Immature natural killer cell (primary cell): ENCODE results near the gene PTPRB. TPM values are rescaled to one million over a fixed set of nuclear protein-coding genes. Genes with fewer than 3 reads are reported as not detected.

Source experiments
- DNase-seq, 3 donors: peaks; one replicate each; pipeline ENCODE4 v3.0.0; 2022; ENCODE audit warnings: mixed read lengths in 1 of 3
- H3K27ac Mint-ChIP-seq, 6 donors: one replicate each; pipeline ENCODE4 v1.8.0; 2020; ENCODE audit warnings: mixed read lengths in 6 of 6, mild to moderate bottlenecking in 5 of 6, inconsistent platforms in 4 of 6, moderate library complexity in 3 of 6
- H3K27me3 Mint-ChIP-seq, 3 donors: one replicate each; pipeline ENCODE4 v1.8.0; 2020 to 2021; ENCODE audit warnings: low read depth in 3 of 3, mild to moderate bottlenecking in 3 of 3, mixed read lengths in 3 of 3, moderate library complexity in 3 of 3, inconsistent platforms in 1 of 3
- H3K36me3 Mint-ChIP-seq, 3 donors: one replicate each; pipeline ENCODE4 v1.8.0; 2020; ENCODE audit warnings: mixed read lengths in 3 of 3, inconsistent platforms in 2 of 3, mild to moderate bottlenecking in 2 of 3
- H3K4me1 Mint-ChIP-seq, 2 donors: one replicate each; pipeline ENCODE4 v1.8.0; 2020; ENCODE audit warnings: inconsistent platforms in 2 of 2, mild to moderate bottlenecking in 2 of 2, mixed read lengths in 2 of 2, moderate library complexity in 1 of 2
- H3K4me3 Mint-ChIP-seq, 5 donors: one replicate each; pipeline ENCODE4 v1.8.0; 2020; ENCODE audit warnings: mild to moderate bottlenecking in 5 of 5, mixed read lengths in 5 of 5, inconsistent platforms in 3 of 5, moderate library complexity in 3 of 5
- H3K9me3 Mint-ChIP-seq, 6 donors: one replicate each; pipeline ENCODE4 v1.8.0; 2020; ENCODE audit warnings: mild to moderate bottlenecking in 6 of 6, mixed read lengths in 6 of 6, inconsistent platforms in 4 of 6, moderate library complexity in 3 of 6
- polyA plus RNA-seq, 3 donors: library from polyadenylated mRNA; unstranded; fragments of 300-500 nt; fragmentation: Illumina TruSeq; gene quantifications; one replicate each; pipeline ENCODE4 v1.2.3, GENCODE V29; 2021

PTPRB gene
- polyA plus RNA-seq, 3 donors from 2014 or later, result 1.2 to 1.8 (median 1.5) TPM

GRCh38 chr12:70635755-70636154, 1.5 kb downstream of the PTPRB start:
- DNase-seq, result no peak
- no peak overlapping the region for H3K27ac Mint-ChIP-seq
- H3K4me3 Mint-ChIP-seq, result no peak overlapping the region
- peaks cover 0 to 20% (median 8%) of the 10 kb centered on the region in 3 donors for H3K36me3 Mint-ChIP-seq
- peaks cover 0 to 4% (median 0%) of the 10 kb centered on the region in 3 donors for H3K27me3 Mint-ChIP-seq
- peaks cover 0 to 14% of the 10 kb centered on the region in 2 donors for H3K4me1 Mint-ChIP-seq
- no peaks in the 10 kb centered on the region for H3K9me3 Mint-ChIP-seq

- H3K4me1 Mint-ChIP-seq, result no peaks in the 10 kb centered on the region
- H3K27ac Mint-ChIP-seq, result no peak overlapping the region
- DNase-seq, result no peak
- no peak overlapping the region for H3K4me3 Mint-ChIP-seq
- peaks cover 0 to 6% (median 3%) of the 10 kb centered on the region in 3 donors for H3K36me3 Mint-ChIP-seq
- peaks cover 0 to 4% (median 4%) of the 10 kb centered on the region in 3 donors for H3K27me3 Mint-ChIP-seq
- no peaks in the 10 kb centered on the region for H3K9me3 Mint-ChIP-seq
Measured at GRCh38 chr12:70628701-70629480, 8.3 kb downstream of the PTPRB start.

- no peak for DNase-seq
- Mint-ChIP-seq H3K4me3 (no peak overlapping the region), H3K36me3 (peaks cover 0 to 6% (median 3%) of the 10 kb centered on the region in 3 donors), H3K9me3 (no peaks in the 10 kb centered on the region), H3K27me3 (peaks cover 0 to 4% (median 4%) of the 10 kb centered on the region in 3 donors), H3K27ac (no peak overlapping the region), H3K4me1 (no peaks in the 10 kb centered on the region)
Measured at GRCh38 chr12:70627677-70628076, 9.6 kb downstream of the PTPRB start.

- no peaks in the 10 kb centered on the region for H3K9me3 Mint-ChIP-seq
- DNase-seq, result no peak
- peaks cover 0 to 4% (median 4%) of the 10 kb centered on the region in 3 donors for H3K27me3 Mint-ChIP-seq
- H3K27ac Mint-ChIP-seq, result no peak overlapping the region
- no peak overlapping the region for H3K4me3 Mint-ChIP-seq
- H3K36me3 Mint-ChIP-seq, result peaks cover 0 to 3% (median 0%) of the 10 kb centered on the region in 3 donors
- no peaks in the 10 kb centered on the region for H3K4me1 Mint-ChIP-seq
Measured at GRCh38 chr12:70626180-70626579, 11.0 kb downstream of the PTPRB start.

DNA sequence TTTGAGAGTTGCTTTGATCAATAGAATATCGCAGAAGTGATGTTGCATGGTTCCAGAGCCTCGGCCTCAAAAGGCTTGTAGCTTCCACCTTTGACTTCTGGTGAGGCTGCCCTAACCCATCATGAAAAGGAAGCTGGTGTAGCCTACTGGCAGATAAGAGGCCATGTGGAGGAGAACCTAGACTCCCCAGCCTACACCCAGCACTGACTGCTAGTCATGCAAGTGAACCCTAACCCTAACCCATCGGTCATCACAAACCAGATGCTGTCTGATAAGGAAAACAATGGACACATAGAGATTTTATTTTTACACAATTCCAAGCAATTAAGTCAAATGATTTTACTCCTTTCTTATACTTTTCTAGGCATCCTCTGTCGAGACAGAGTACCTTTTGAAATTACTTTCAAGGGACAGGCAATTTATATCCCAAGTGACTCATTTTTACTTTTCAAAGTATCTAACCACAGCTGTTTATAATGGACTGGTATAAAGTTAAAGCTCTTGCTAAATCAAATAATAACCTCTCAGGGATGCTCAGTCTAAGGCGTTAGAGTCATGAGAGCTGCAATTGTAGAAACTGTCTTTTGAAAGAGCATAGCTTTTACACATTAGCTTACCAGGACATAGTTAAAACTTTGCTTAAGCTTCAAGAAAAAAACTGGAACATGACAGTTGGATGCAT, 17.6 kb downstream of the PTPRB start:
- Mint-ChIP-seq H3K9me3 (no peaks in the 10 kb centered on the region), H3K4me1 (no peaks in the 10 kb centered on the region), H3K36me3 (peaks cover 0 to 6% (median 0%) of the 10 kb centered on the region in 3 donors), H3K27me3 (peaks cover 0 to 7% (median 2%) of the 10 kb centered on the region in 3 donors), H3K4me3 (no peak overlapping the region), H3K27ac (no peak overlapping the region)
- DNase-seq, result no peak

DNA sequence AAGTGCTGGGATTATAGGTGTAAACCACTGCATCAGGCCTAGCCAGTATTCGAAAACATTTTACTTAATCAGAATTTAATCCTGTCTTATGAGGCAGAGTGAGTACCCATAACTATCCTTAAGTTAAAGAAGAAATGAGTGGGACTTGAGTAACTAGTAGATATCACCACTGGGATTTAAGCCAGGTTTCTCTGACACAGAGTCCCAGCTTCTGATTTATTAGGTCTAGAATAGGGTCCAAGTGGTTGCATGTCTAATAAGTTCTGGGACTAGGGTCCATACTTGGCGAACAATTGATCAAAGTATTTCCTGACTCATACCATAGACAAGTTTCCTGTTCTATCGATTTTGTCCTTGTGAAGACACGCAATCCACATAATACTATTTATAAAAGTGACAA, 18.9 kb downstream of the PTPRB start:
- peaks cover 0 to 3% (median 0%) of the 10 kb centered on the region in 3 donors for H3K27me3 Mint-ChIP-seq
- H3K4me1 Mint-ChIP-seq, result no peaks in the 10 kb centered on the region
- no peak for DNase-seq
- peaks cover 0 to 6% (median 0%) of the 10 kb centered on the region in 3 donors for H3K36me3 Mint-ChIP-seq
- no peak overlapping the region for H3K4me3 Mint-ChIP-seq
- no peaks in the 10 kb centered on the region for H3K9me3 Mint-ChIP-seq
- H3K27ac Mint-ChIP-seq, result no peak overlapping the region

GRCh38 chr12:70617450-70617849, 19.8 kb downstream of the PTPRB start:
- no peak overlapping the region for H3K4me3 Mint-ChIP-seq
- H3K27me3 Mint-ChIP-seq, result peaks cover 0 to 3% (median 2%) of the 10 kb centered on the region in 3 donors
- DNase-seq, result no peak
- no peaks in the 10 kb centered on the region for H3K9me3 Mint-ChIP-seq
- H3K4me1 Mint-ChIP-seq, result no peaks in the 10 kb centered on the region
- H3K36me3 Mint-ChIP-seq, result peaks cover 0 to 6% (median 0%) of the 10 kb centered on the region in 3 donors
- no peak overlapping the region for H3K27ac Mint-ChIP-seq

DNA sequence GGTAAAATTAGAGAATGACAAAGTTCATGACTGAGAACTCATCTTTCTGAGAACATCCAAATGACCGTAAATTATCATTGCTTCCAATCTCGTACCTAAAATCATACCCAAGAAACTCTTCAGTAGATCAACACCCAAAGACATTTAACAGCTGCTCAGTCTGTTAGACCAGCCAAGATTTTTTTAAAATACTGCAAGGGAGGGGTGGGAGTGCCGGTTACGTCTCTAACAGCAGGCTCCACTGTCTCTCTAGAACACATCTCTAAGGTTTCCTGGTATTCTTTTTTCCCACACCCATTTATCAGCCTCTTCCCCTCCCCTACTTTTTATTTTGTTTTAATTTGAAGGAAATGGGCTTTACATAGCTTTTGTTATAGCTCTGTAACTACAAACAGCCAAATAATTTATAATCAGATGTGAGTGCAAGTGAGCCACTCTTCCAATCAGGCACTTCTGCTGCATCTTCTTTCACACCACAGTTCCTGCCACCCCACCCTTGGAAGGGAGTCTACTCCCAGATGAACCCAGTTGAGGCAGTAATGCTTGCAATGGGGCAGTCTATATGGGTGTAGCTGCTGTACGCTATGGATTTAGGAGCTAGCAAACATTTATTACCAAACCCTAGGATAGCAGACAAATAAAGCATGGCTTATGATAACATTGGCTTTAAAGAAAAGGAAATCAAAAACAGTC, 21.9 kb downstream of the PTPRB start:
- no peak overlapping the region for H3K4me3 Mint-ChIP-seq
- DNase-seq, result no peak
- H3K27me3 Mint-ChIP-seq, result peaks cover 0 to 7% (median 2%) of the 10 kb centered on the region in 3 donors
- peaks cover 3 to 5% of the 10 kb centered on the region in 2 donors for H3K4me1 Mint-ChIP-seq
- H3K36me3 Mint-ChIP-seq, result peaks cover 0 to 6% (median 0%) of the 10 kb centered on the region in 3 donors
- H3K9me3 Mint-ChIP-seq, result no peaks in the 10 kb centered on the region
- H3K27ac Mint-ChIP-seq, result no peak overlapping the region

- Mint-ChIP-seq H3K36me3 (peaks cover 0 to 4% (median 0%) of the 10 kb centered on the region in 3 donors), H3K9me3 (peaks cover 0 to 3% (median 0%) of the 10 kb centered on the region in 6 donors), H3K4me3 (peak overlapping the region; percentile 81 to 91 (median 89)), H3K27ac (peak overlapping the region; percentile 40 to 84 (median 60)), H3K27me3 (peaks cover 2 to 6% (median 5%) of the 10 kb centered on the region in 3 donors), H3K4me1 (peaks cover 39 to 45% of the 10 kb centered on the region in 2 donors)
- DNase-seq, result peak; percentile 38 to 49 (median 47)
Measured at GRCh38 chr12:70609739-70610491, 27.3 kb downstream of the PTPRB start.

DNA sequence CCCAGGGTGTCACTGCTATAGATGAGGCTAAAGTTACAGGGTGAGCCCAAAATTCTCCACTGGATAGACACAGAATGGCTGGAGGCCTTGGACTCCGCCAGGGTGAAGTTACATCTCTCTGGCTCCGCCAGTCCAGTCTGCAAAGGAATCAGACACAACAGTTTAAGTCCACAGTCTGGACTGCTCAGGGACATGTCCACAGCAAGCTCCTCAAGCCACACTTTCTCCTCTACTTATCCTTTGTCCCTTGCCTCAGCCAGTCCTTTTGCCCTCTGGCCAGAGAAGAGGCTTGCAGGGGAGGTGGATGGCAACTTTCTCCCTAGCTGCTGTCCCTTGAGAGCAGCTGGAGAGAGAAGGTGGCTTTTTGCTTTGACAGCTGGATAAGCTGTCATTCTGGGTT, 28.0 kb downstream of the PTPRB start:
- peak overlapping the region in 4 of 6 donors; percentile 24 to 50 (median 47) for H3K27ac Mint-ChIP-seq
- H3K4me1 Mint-ChIP-seq, result peaks cover 39 to 45% of the 10 kb centered on the region in 2 donors
- H3K36me3 Mint-ChIP-seq, result peaks cover 0 to 4% (median 0%) of the 10 kb centered on the region in 3 donors
- no peak for DNase-seq
- H3K27me3 Mint-ChIP-seq, result peaks cover 2 to 6% (median 5%) of the 10 kb centered on the region in 3 donors
- H3K9me3 Mint-ChIP-seq, result peaks cover 0 to 3% (median 0%) of the 10 kb centered on the region in 6 donors
- H3K4me3 Mint-ChIP-seq, result peak overlapping the region; percentile 81 to 89 (median 88)

DNA sequence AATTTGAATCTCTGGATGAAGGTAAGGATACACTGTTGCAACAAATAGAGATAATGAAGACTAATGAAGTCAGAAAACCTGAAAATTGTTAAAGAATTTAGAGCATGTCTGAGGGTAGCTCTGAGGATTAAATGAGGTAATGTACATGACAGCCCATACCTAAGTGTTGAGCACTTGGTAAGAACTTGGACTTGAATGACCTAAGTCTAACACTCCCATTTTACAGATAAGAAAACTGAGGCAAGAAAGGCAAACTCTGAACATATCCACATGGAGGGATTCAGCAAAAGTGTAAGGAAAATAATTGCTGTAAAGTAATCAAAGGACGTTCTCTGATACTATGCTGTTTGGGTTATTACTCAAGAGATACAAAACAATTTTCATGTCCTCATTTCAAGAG, 29.0 kb downstream of the PTPRB start:
- peaks cover 0 to 4% (median 0%) of the 10 kb centered on the region in 3 donors for H3K36me3 Mint-ChIP-seq
- H3K9me3 Mint-ChIP-seq, result peaks cover 0 to 3% (median 0%) of the 10 kb centered on the region in 6 donors
- H3K27me3 Mint-ChIP-seq, result peaks cover 1 to 6% (median 5%) of the 10 kb centered on the region in 3 donors
- H3K4me3 Mint-ChIP-seq, result peak overlapping the region; percentile 23 to 89 (median 81)
- no peak for DNase-seq
- peaks cover 39 to 45% of the 10 kb centered on the region in 2 donors for H3K4me1 Mint-ChIP-seq
- H3K27ac Mint-ChIP-seq, result no peak overlapping the region

GRCh38 chr12:70607107-70607506, 30.1 kb downstream of the PTPRB start:
- H3K4me3 Mint-ChIP-seq, result peak overlapping the region in 2 of 5 donors; percentile 11 to 14
- DNase-seq, result no peak
- peaks cover 0 to 4% (median 0%) of the 10 kb centered on the region in 3 donors for H3K36me3 Mint-ChIP-seq
- peaks cover 0 to 6% (median 5%) of the 10 kb centered on the region in 3 donors for H3K27me3 Mint-ChIP-seq
- no peak overlapping the region for H3K27ac Mint-ChIP-seq
- peaks cover 0 to 3% (median 0%) of the 10 kb centered on the region in 6 donors for H3K9me3 Mint-ChIP-seq
- peaks cover 39 to 45% of the 10 kb centered on the region in 2 donors for H3K4me1 Mint-ChIP-seq

DNA sequence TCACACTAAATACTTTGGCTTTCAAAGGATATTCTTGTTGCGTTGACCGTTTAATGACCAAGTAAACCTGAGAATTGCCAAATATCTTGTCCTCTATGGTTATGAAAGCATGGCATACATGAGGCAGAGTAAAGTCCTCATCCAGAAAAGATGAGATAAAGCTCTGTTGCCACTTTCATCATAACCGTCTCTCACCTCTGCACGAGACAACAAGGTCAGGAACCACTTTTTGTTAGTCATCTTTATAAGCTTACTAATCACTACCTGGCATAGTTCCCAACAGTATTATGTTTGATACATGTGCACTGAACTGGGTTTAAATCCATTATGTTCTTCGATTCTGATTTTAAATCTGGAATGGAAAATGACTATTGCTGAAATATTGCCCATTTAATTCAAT, 31.3 kb downstream of the PTPRB start:
- Mint-ChIP-seq H3K9me3 (peaks cover 0 to 3% (median 0%) of the 10 kb centered on the region in 6 donors), H3K27me3 (peaks cover 3 to 9% (median 3%) of the 10 kb centered on the region in 3 donors), H3K27ac (no peak overlapping the region), H3K36me3 (peaks cover 0 to 4% (median 0%) of the 10 kb centered on the region in 3 donors), H3K4me3 (peak overlapping the region in 1 of 5 donors; percentile 10), H3K4me1 (peaks cover 39 to 45% of the 10 kb centered on the region in 2 donors)
- DNase-seq, result no peak
